Stimulated activated CD8-positive, alpha-beta memory T cell treated with anti-CD3 and anti-CD28 coated beads, Interleukin-15, amount 100 ng/mL, for 24 hours (primary cell): Measurements from ENCODE around the gene GJC1.
"Not testable (repeated sequence)": the region's sequence is repeated elsewhere in the genome, so short reads cannot be mapped to it uniquely, and the experiment has no call there.

Source experiments
- DNase-seq: peaks from one replicate; pipeline ENCODE4 v3.0.0-alpha.2; 2020; ENCODE audit warnings: low read depth

GJC1 gene

DNA sequence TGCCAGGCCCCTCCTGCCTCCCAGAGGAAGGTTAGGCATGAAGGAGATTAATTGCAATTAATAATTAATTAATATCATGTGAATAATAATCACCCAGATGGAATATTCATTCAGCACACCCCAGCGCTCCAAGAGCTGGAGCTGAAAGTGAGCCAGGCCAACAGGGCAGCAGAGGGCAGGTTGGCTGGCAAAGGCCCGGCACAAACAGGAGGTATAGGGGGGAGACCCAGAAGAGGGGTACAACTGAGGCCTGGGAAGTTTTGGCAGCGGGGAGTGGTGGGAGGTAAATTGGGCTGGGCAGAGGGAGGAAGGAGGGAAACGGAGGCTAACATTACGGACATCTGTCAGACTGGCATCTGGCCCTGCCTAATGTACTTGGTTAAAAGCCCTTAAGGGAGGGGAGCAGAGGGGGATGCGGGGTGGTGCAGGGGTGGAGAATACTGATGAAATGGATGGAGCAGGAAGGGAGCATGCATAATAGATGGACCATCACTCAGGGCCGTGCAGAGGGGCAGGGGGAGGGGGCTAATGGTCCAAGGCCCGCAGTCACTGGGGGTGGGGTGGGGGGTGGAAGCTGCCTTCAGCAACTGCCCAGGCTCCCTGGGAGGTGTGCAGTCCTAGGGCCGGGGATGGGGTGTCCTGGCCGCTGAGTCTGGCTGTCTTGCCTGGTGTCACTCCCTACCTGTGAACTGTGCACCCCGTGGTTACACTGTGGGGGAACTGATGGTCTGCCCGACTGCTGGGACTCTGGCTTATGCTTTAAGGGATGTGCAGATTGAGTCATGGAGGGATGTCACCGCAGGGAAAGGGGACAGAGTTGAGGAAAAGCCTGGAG lies 69.4 kb downstream of the GJC1 start:
- DNase-seq: no peak

DNA sequence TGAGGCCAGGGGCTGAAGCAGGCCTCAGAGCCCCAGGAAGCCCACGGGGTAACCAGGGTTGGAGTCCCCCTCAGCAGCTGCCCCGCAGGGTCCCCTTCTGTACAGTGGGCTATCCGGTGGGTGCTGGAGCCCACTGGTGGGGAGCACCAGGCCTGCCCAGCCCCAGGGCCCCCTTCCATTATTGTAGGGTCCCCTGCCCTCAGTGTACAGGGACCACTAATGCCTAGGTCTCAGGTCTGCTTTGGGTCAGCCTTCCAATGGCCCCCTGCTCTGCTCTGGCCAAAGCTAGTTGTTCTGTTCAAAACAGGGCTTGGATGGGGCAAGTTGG lies 70.2 kb downstream of the GJC1 start:
- DNase-seq: no peak

- no peak for DNase-seq
These were observed 70.8 kb downstream of the GJC1 start for GRCh38 chr17:44759086-44759915.

DNA sequence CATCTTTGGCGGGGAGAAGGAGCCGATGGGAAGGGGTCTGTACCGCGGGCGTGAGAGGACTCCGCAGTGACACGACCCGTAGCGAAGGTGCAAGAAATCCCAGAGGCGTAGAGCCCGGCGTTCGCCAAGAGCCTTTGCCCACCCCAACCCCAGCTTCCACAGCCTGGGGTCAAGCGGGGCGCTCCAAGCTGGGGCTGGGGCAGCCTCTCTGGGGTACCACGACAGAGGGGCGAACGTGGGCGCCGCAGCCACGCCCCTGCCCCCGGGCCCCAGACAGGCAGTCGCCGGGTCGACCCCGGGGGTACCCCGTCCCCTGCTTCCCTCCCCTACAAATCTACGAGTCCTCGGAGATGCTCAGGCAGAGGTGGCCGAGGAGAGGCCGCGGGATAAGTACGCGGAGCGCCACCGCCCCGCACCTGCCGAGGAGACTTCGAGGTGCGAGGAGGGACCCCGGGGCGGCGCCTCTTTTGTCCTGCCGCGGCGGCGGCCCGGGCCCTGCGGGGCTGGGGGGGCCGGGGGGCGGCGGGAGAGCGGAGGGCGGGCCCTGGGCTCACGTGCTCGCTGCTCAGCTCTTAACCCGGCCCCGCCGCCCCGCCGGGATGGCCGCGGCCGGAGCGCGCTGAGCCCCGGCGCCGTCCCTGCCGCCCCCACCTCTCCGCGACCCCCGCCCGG lies 71.5 kb downstream of the GJC1 start, which contains the start of gene ADAM11:
Gene ADAM11, plus strand, starts transcription at position 575 of the 672 bp plus-strand sequence. CDS start 212 bp downstream, outside the sequence.
- no peak for DNase-seq

- DNase-seq: no peak
These were observed 72.1 kb downstream of the GJC1 start for GRCh38 chr17:44757918-44758413.

DNA sequence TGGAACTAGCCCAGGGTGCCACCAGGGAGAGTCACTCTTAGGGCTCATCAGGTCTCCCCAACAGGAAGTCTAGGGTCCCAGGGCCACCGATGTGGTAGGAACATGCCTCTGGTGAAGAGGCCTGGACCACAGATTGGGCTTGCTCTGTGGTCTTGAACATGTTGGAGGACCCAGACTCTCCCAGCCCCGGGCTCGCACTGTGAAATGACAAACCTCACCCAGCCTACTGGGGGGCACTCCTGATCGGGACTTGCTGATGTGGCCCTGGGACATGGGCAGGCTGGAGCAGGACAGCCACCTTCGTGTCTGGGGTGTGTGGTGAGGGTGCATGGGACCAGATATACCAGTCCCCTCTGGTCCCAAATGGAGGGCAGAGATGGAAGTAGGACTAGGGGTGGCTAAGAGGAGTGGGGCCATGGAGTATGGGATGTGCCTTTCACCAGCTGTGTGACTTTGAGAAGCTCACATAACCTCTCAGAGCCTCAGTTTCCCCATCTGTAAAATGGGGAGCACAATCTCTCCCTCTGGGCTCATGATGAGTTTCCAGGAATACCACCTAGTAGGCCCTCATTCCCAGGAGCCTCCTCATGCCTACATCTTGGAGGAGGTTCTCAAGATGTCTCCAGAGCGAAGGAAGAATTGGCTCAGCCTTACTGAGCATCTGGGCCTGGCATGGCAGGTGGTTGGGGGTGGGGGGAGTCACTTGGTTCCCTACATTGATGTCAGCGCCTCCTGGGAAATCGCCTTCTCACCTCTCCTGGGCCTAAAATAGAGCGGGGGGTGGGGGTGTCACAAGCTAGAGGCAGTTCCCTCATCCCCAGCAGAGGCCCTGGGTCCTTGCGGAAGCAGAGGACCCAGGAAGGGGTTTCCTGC lies 72.8 kb downstream of the GJC1 start:
- no peak for DNase-seq

DNA sequence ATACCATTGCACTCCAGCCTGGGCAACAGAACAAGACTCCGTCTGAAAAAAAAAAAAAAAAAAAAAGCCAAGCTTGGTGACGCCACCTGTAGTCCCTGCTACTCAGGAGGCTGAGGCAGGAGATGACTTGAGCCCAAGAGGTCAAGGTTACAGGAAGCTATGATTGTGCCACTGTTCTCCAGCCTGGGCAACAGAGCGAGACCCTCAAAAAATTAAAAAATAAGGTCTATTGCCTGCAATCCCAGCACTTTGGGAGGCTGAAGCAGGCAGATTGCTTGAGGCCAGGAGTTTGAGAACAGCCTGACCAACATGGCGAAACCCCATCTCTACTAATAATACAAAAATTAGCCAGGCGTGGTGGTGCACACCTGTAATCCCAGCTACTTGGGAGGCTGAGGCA lies 74.9 kb downstream of the GJC1 start:
- not testable (repeated sequence) for DNase-seq

- DNase-seq: no peak
These were observed 75.8 kb downstream of the GJC1 start for GRCh38 chr17:44754276-44754675.

GRCh38 chr17:44752953-44753861 lies 76.9 kb downstream of the GJC1 start:
- no peak for DNase-seq

DNA sequence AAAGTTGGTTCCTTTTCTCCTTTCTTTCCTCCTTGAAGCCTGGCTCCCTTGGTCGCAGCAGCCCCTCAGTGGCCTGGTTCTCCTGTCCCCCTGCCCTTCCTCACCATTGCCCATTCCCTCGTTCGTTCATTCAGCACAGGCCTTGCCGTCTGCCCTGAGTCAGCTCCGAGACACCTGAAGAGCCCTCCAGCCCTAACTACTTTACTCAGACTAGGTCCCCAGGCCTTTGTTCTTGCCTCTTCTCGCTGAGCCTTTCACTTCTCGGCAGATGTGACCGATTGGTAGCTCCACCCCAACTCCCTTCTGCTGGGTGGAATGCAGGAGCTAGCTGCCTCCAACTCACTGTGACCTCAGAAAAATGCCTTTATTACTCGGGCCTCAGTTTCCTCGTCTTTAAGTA lies 78.3 kb downstream of the GJC1 start:
- no peak for DNase-seq

- no peak for DNase-seq
These were observed 78.8 kb downstream of the GJC1 start for GRCh38 chr17:44751331-44751730.

DNA sequence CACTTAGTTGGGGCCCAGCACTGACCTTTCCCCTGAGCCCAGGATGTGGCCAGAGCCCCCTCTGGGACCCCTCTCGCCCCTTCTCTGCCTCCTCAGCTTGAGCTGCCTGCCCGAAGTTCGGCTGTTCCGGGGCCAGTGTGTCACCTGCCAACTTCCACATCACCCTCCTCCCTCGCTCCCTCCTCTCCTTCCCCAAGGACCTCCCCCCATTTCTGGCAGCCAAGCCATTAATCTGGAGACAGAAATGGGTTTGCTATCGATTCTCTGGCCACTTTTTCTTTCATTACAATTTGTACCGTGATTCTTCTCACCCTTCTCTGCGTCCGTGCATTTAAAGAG lies 80.1 kb downstream of the GJC1 start:
- no peak for DNase-seq

GRCh38 chr17:44749076-44749979 lies 80.8 kb downstream of the GJC1 start:
- DNase-seq: no peak
